CD14-positive monocyte (primary cell): ENCODE results near the gene SYS1. TPM values are rescaled to one million over a fixed set of nuclear protein-coding genes. Genes with fewer than 3 reads are reported as not detected.
A peak's percentile ranks its signal among the peaks of the same experiment; 100 is the strongest.

Source experiments
- DNase-seq, 3 donors: peaks; one replicate each; pipeline ENCODE4 v3.0.0-alpha.2; 2011 to 2022
- H2AFZ ChIP-seq: 2 replicates; pipeline ENCODE4 v1.6.0; 2012; ENCODE audit warnings: mild to moderate bottlenecking, low read depth, low read length, inconsistent platforms; ENCODE audit not compliant: insufficient read depth, poor library complexity, severe bottlenecking
- H3K27ac ChIP-seq, 2 donors: 1 replicate in 1 of 2; 2 replicates in 1 of 2; pipeline ENCODE4 v1.5.1; 2012 to 2013; ENCODE audit warnings: low read length in 2 of 2, control low read depth in 1 of 2, inconsistent platforms in 1 of 2, low read depth in 1 of 2, mild to moderate bottlenecking in 1 of 2
- H3K27me3 ChIP-seq, 2 donors: one replicate each; pipeline versions ENCODE4 v1.6.0 to v1.6.1; 2011 to 2013; ENCODE audit warnings: low read length in 2 of 2; ENCODE audit not compliant: control insufficient read depth in 2 of 2, insufficient read depth in 2 of 2
- H3K36me3 ChIP-seq, 2 donors: replicated peaks in 1 of 2; 1 replicate in 1 of 2; 2 replicates in 1 of 2; pipeline versions ENCODE4 v1.5.1 to v1.6.1; 2012 to 2013; ENCODE audit warnings: low read length in 2 of 2, control low read depth in 1 of 2, inconsistent platforms in 1 of 2, mild to moderate bottlenecking in 1 of 2; ENCODE audit not compliant: insufficient read depth in 2 of 2, control insufficient read depth in 1 of 2
- H3K4me1 ChIP-seq, 2 donors: 1 replicate in 1 of 2; 2 replicates in 1 of 2; pipeline versions ENCODE4 v1.5.1 to v1.6.1; 2012 to 2013; ENCODE audit warnings: low read length in 2 of 2, control low read depth in 1 of 2, inconsistent platforms in 1 of 2, mild to moderate bottlenecking in 1 of 2, moderate library complexity in 1 of 2; ENCODE audit not compliant: insufficient read depth in 2 of 2, control insufficient read depth in 1 of 2
- H3K4me2 ChIP-seq: replicated peaks from 2 replicates; pipeline ENCODE3; 2012; ENCODE audit warnings: low read length, moderate library complexity, mild to moderate bottlenecking; ENCODE audit not compliant: poor library complexity, severe bottlenecking; ENCODE audit errors: extremely low read depth
- H3K4me3 ChIP-seq, 3 experiments: fragments of 200-600 bp in 1 of 3; sonication (generic) in 1 of 3; replicated peaks in 1 of 3; 1 replicate in 2 of 3; 2 replicates in 1 of 3; pipeline ENCODE4 v1.5.1; 2011 to 2013; ENCODE audit warnings: low read length in 3 of 3, mild to moderate bottlenecking in 3 of 3, control low read depth in 2 of 3, low read depth in 2 of 3, inconsistent platforms in 1 of 3, moderate library complexity in 1 of 3
- H3K79me2 ChIP-seq: 2 replicates; pipeline ENCODE4 v1.6.0; 2012; ENCODE audit warnings: mild to moderate bottlenecking, control low read depth, inconsistent platforms, low read length, moderate library complexity; ENCODE audit not compliant: insufficient read depth
- H3K9ac ChIP-seq: 2 replicates; pipeline ENCODE4 v1.6.0; 2017; ENCODE audit warnings: low read length, mild to moderate bottlenecking; ENCODE audit not compliant: insufficient read depth, poor library complexity, severe bottlenecking
- H3K9me3 ChIP-seq, 2 donors: replicated peaks in 1 of 2; 1 replicate in 1 of 2; 2 replicates in 1 of 2; pipeline versions ENCODE4 v1.5.1 to v1.6.1; 2012 to 2013; ENCODE audit warnings: low read length in 2 of 2, control low read depth in 1 of 2; ENCODE audit not compliant: control insufficient read depth in 1 of 2, insufficient read depth in 1 of 2
- H4K20me1 ChIP-seq: 2 replicates; pipeline ENCODE4 v1.6.0; 2012; ENCODE audit warnings: mild to moderate bottlenecking, low read length, control low read depth, moderate library complexity; ENCODE audit not compliant: insufficient read depth
- H3K27ac Mint-ChIP-seq, 7 donors: one replicate each; pipeline ENCODE4 v1.8.0; 2020; ENCODE audit warnings: mild to moderate bottlenecking in 7 of 7, mixed read lengths in 7 of 7, moderate library complexity in 6 of 7, inconsistent platforms in 2 of 7
- H3K27me3 Mint-ChIP-seq, 3 donors: one replicate each; pipeline ENCODE4 v1.8.0; 2021 to 2022; ENCODE audit warnings: low read depth in 3 of 3, mild to moderate bottlenecking in 3 of 3, mixed read lengths in 3 of 3, moderate library complexity in 3 of 3, inconsistent platforms in 1 of 3
- H3K36me3 Mint-ChIP-seq, 2 donors: one replicate each; pipeline ENCODE4 v1.8.0; 2020; ENCODE audit warnings: mixed read lengths in 2 of 2, inconsistent platforms in 1 of 2, mild to moderate bottlenecking in 1 of 2
- H3K4me1 Mint-ChIP-seq: one replicate; pipeline ENCODE4 v1.8.0; 2020; ENCODE audit warnings: mild to moderate bottlenecking, mixed read lengths
- H3K4me3 Mint-ChIP-seq, 2 donors: one replicate each; pipeline ENCODE4 v1.8.0; 2020; ENCODE audit warnings: mild to moderate bottlenecking in 2 of 2, mixed read lengths in 2 of 2, moderate library complexity in 1 of 2
- H3K9me3 Mint-ChIP-seq, 7 donors: one replicate each; pipeline ENCODE4 v1.8.0; 2020 to 2022; ENCODE audit warnings: mixed read lengths in 7 of 7, mild to moderate bottlenecking in 6 of 7, moderate library complexity in 6 of 7, inconsistent platforms in 2 of 7
- WGBS: methylation state at CpG from one replicate; pipeline ENCODE4 v1.1.5; 2013; ENCODE audit warnings: missing lambda C conversion rate; ENCODE audit not compliant: insufficient coverage; 5-methylcytosine and 5-hydroxymethylcytosine counted together
- intact Hi-C, 2 donors: fragments of 100-400 bp; cut with micrococcal nuclease; formaldehyde crosslinking; loops; one replicate each; pipeline versions ENCODE4 v1.15.0 to v1.15.1; 2023
- polyA plus RNA-seq, 3 donors: library from polyadenylated mRNA; depleted of rRNA in 1 of 3; unstranded in 2 of 3; stranded (reverse) in 1 of 3; fragments of 300-500 nt in 2 of 3; fragments of >200 nt in 1 of 3; fragmentation: Illumina TruSeq in 2 of 3; gene quantifications; 1 replicate in 2 of 3; 2 replicates in 1 of 3; pipeline ENCODE4 v1.2.3, GENCODE V29; 2012 to 2021
- TF ChIP-seq, protein P1 (sequence below): fragments of 200-600 bp; IDR thresholded peaks from one replicate; pipeline ENCODE4 v1.8.0; 2022; ENCODE audit warnings: antibody characterized with exemption, mild to moderate bottlenecking

SYS1 gene
- polyA plus RNA-seq, 3 donors = 16.8 to 23.1 (median 22.1) TPM

DNA sequence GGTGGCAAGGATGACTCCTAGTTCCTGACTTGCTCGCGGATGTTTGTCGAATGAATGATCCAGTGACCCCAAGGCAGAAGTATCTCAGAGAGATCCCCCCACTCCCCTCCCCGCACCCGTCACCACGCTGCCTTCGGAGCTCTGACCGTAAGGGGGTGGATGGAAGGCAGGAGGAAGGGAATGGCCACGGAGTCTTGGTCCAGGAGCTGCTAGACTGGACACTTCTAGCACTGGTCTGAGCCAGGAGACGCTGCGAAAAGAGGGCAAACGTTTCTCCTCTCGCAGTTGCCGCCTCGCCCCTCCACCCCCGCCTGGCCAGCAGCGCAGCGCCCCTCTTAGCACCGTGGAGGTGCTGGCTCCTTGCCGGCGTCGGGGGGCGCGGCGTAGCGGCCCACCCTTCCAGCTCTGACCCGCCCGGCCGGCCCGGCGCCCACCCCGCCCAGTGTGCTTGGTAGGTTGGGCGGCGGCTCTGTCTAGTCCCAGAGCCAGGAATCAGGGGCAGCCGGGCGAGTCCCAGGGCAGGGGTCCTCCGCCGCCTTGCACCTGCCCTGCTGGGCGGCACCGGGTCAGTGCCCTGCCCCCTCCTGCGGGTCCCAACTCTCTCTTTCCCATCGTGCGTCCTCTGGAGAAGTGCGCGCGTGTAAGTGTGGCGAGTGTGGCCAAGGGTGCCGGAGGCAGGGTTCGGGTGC lies 42.8 kb downstream of the SYS1 start:
- peak overlapping the region in 1 of 7 donors; percentile 28 for H3K27ac Mint-ChIP-seq
- WGBS = under 1% methylated on average over 41 of the region's 49 CpGs
- H3K27ac ChIP-seq = no peak overlapping the region

More for the DNA sequence above, 42.8 kb downstream of the SYS1 start:
- Histone ChIP-seq H2AFZ (peak overlapping the region; percentile 92), H3K4me2 (peak overlapping the region; percentile 97), H3K79me2 (no peaks in the 10 kb centered on the region), H3K36me3 (peaks cover 0 to 6% of the 10 kb centered on the region in 2 donors), H3K4me1 (peaks cover 28 to 38% of the 10 kb centered on the region in 2 donors), H3K9me3 (peaks cover 9 to 20% of the 10 kb centered on the region in 2 donors), H4K20me1 (peaks cover 5% of the 10 kb centered on the region), H3K4me3 (peak overlapping the region; percentile 65 to 85 (median 73)), H3K9ac (peak overlapping the region; percentile 63), H3K27me3 (peaks cover 23 to 37% of the 10 kb centered on the region in 2 donors)
- H3K4me3 Mint-ChIP-seq = peak overlapping the region; percentile 85 to 88
- peaks cover 31 to 52% (median 40%) of the 10 kb centered on the region in 3 donors for H3K27me3 Mint-ChIP-seq
- TF ChIP-seq, protein P1, sequence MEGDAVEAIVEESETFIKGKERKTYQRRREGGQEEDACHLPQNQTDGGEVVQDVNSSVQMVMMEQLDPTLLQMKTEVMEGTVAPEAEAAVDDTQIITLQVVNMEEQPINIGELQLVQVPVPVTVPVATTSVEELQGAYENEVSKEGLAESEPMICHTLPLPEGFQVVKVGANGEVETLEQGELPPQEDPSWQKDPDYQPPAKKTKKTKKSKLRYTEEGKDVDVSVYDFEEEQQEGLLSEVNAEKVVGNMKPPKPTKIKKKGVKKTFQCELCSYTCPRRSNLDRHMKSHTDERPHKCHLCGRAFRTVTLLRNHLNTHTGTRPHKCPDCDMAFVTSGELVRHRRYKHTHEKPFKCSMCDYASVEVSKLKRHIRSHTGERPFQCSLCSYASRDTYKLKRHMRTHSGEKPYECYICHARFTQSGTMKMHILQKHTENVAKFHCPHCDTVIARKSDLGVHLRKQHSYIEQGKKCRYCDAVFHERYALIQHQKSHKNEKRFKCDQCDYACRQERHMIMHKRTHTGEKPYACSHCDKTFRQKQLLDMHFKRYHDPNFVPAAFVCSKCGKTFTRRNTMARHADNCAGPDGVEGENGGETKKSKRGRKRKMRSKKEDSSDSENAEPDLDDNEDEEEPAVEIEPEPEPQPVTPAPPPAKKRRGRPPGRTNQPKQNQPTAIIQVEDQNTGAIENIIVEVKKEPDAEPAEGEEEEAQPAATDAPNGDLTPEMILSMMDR = no peak
- peaks cover 12 to 25% (median 20%) of the 10 kb centered on the region in 7 donors for H3K9me3 Mint-ChIP-seq
- intact Hi-C loops = loop anchor here in 1 of 2 donors (5.0 kb wide), 1 partner anchor 33 kb away; no protein-coding TSS in a partner anchor
- no peak for DNase-seq
- peaks cover 6 to 22% of the 10 kb centered on the region in 2 donors for H3K36me3 Mint-ChIP-seq
- H3K4me1 Mint-ChIP-seq = peaks cover 30% of the 10 kb centered on the region
